ENCODE measurements around the gene PPL.

GRCh38 chr16:4913774-4914525 is 23.0 kb downstream of the PPL start:
- TF ChIP-seq CTCF (IDR thresholded peaks at IDR 0.05; ENCODE audit: borderline replicate concordance, extremely low read depth, low read length, poor library complexity, severe bottlenecking) (no peak), EZH2 (IDR thresholded peaks at IDR 0.05; ENCODE audit: borderline replicate concordance, low read depth, low read length, severe bottlenecking) (no peak)

All from DND-41 (cell line).